Nephron (organoid): ENCODE measurements around the gene HBD.
A peak's percentile ranks its signal among the peaks of the same experiment; 100 is the strongest.

Experiments used
- H3K27ac Mint-ChIP-seq, 3 experiments: 2 replicates each; pipeline ENCODE4 v1.8.0; 2020; ENCODE audit warnings: mixed read lengths in 3 of 3, mild to moderate bottlenecking in 2 of 3, moderate library complexity in 1 of 3
- H3K27me3 Mint-ChIP-seq: 2 replicates; pipeline ENCODE4 v1.8.0; 2021; ENCODE audit warnings: low read depth, mild to moderate bottlenecking, moderate library complexity, mixed read lengths
- H3K36me3 Mint-ChIP-seq: 2 replicates; pipeline ENCODE4 v1.8.0; 2020; ENCODE audit warnings: low read depth, mixed read lengths
- H3K4me1 Mint-ChIP-seq: 2 replicates; pipeline ENCODE4 v1.8.0; 2020; ENCODE audit warnings: mixed read lengths
- H3K4me3 Mint-ChIP-seq, 3 experiments: 2 replicates each; pipeline ENCODE4 v1.8.0; 2020; ENCODE audit warnings: mild to moderate bottlenecking in 3 of 3, mixed read lengths in 3 of 3, moderate library complexity in 2 of 3
- H3K9me3 Mint-ChIP-seq: 2 replicates; pipeline ENCODE4 v1.8.0; 2020; ENCODE audit warnings: mixed read lengths
- TF ChIP-seq, protein P1 (sequence below), 3 experiments: fragments of 200-600 bp; sonication (generic); IDR thresholded peaks; one replicate each; pipeline ENCODE4 v1.5.0; 2021; ENCODE audit warnings: antibody characterized with exemption in 3 of 3; ENCODE audit not compliant: unreplicated experiment in 3 of 3

Gene HBD

DNA sequence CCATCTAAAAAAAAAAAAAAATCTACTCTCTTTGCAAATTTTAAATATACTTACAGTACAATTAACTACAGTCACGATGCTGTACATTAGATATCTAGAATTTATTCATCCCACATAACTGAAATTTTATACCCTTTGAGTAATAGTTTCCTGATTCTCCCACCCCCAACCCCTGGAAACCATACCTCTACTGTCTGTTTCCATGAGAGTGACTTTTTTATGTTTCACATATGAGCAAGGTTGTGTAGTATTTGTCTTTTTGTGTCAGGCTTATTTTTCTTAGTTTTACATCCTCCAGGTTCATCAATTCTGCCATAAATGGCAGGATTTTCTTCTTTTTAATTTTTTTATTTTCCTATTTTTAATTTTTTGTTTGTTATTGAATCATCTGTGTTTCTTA lies 10.6 kb downstream of the HBD start:
- H3K4me3 Mint-ChIP-seq = no peak overlapping the region
- peaks cover 9% of the 10 kb centered on the region for H3K9me3 Mint-ChIP-seq
- TF ChIP-seq, protein P1, sequence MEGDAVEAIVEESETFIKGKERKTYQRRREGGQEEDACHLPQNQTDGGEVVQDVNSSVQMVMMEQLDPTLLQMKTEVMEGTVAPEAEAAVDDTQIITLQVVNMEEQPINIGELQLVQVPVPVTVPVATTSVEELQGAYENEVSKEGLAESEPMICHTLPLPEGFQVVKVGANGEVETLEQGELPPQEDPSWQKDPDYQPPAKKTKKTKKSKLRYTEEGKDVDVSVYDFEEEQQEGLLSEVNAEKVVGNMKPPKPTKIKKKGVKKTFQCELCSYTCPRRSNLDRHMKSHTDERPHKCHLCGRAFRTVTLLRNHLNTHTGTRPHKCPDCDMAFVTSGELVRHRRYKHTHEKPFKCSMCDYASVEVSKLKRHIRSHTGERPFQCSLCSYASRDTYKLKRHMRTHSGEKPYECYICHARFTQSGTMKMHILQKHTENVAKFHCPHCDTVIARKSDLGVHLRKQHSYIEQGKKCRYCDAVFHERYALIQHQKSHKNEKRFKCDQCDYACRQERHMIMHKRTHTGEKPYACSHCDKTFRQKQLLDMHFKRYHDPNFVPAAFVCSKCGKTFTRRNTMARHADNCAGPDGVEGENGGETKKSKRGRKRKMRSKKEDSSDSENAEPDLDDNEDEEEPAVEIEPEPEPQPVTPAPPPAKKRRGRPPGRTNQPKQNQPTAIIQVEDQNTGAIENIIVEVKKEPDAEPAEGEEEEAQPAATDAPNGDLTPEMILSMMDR (IDR thresholded peaks at IDR 0.05; ENCODE audit: unreplicated experiment in 3 of 3) = no peak
- H3K27ac Mint-ChIP-seq = no peak overlapping the region
- peaks cover 3% of the 10 kb centered on the region for H3K27me3 Mint-ChIP-seq
- no peaks in the 10 kb centered on the region for H3K4me1 Mint-ChIP-seq
- no peaks in the 10 kb centered on the region for H3K36me3 Mint-ChIP-seq

DNA sequence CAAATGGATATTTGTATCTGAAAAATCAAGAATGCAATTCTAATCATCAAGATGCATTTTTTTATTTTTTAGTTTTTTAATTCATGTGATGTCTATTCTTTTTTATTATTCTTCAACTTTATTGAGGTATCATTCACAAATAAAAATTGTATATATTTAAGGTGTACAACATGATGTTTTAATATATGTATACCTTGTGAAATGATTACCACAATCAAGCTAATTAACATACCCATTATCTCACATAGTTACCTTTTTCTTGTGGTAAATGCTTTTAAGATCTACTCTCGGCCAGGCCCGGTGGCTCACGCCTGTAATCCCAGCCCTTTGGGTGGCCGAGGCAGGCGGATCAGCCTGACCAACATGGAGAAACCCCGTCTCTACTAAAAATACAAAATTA lies 11.1 kb downstream of the HBD start:
- Mint-ChIP-seq H3K4me3 (no peak overlapping the region), H3K27ac (no peak overlapping the region), H3K4me1 (no peaks in the 10 kb centered on the region), H3K27me3 (peaks cover 3% of the 10 kb centered on the region), H3K9me3 (peaks cover 11% of the 10 kb centered on the region), H3K36me3 (no peaks in the 10 kb centered on the region)
- TF ChIP-seq, protein P1 (IDR thresholded peaks at IDR 0.05; ENCODE audit: unreplicated experiment in 3 of 3) = no peak

DNA sequence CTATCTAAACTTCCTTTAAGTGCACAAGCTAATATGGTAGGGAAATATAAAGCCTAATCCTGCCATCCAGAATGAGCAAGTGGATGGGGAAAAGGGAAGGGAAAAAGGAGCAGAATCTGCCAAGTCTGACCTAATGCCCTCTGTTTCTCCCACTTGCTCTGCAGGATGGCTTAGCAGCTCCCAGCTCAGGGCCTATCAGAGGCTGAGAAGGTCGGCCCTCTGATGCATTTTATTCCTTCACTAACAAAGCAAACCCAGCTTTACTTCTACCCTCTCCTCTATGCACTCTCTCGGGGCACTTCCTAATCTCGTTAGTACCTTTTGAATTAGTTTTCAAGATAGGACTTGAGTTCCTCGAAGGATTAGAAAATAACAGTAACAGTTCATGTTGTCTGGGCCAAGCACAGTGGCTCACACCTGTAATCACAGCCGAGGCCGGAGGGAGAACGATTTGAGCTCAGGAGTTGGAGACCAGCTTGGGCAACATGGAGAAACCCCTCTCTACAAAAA lies 23.9 kb downstream of the HBD start:
- Mint-ChIP-seq H3K9me3 (peaks cover 7% of the 10 kb centered on the region), H3K27ac (no peak overlapping the region), H3K27me3 (peaks cover 5% of the 10 kb centered on the region), H3K4me3 (no peak overlapping the region), H3K4me1 (no peaks in the 10 kb centered on the region), H3K36me3 (no peaks in the 10 kb centered on the region)
- TF ChIP-seq, protein P1 (IDR thresholded peaks at IDR 0.05; ENCODE audit: unreplicated experiment in 3 of 3) = no peak

GRCh38 chr11:5204787-5205186 lies 29.5 kb downstream of the HBD start:
- no peaks in the 10 kb centered on the region for H3K27me3 Mint-ChIP-seq
- no peak overlapping the region for H3K27ac Mint-ChIP-seq
- no peak overlapping the region for H3K4me3 Mint-ChIP-seq
- TF ChIP-seq, protein P1 (IDR thresholded peaks at IDR 0.05; ENCODE audit: unreplicated experiment in 3 of 3) = peak; percentile 29 to 62 (median 43)
- H3K36me3 Mint-ChIP-seq = no peaks in the 10 kb centered on the region
- H3K9me3 Mint-ChIP-seq = no peaks in the 10 kb centered on the region
- no peaks in the 10 kb centered on the region for H3K4me1 Mint-ChIP-seq

DNA sequence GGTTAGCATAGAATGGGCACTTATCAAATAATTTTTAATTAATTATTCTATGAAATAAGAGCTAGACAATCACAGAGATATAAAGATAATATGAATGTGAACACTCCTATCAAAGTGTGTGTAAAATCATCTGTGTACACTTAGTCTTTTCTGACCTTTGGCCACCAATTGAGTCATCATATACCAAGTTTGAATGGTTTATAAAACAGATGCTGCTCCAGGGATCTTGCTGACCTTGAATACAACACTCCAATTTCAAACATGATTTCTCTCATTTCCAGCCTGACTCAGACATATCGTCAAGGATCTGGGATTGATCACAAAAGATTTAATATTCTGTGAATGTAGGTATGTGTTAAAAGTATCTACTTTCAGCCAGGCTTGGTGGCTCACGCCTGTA lies 30.9 kb downstream of the HBD start:
- Mint-ChIP-seq H3K9me3 (no peaks in the 10 kb centered on the region), H3K27ac (no peak overlapping the region), H3K4me3 (no peak overlapping the region), H3K27me3 (no peaks in the 10 kb centered on the region), H3K4me1 (no peaks in the 10 kb centered on the region), H3K36me3 (no peaks in the 10 kb centered on the region)
- TF ChIP-seq, protein P1 (IDR thresholded peaks at IDR 0.05; ENCODE audit: unreplicated experiment in 3 of 3) = no peak

DNA sequence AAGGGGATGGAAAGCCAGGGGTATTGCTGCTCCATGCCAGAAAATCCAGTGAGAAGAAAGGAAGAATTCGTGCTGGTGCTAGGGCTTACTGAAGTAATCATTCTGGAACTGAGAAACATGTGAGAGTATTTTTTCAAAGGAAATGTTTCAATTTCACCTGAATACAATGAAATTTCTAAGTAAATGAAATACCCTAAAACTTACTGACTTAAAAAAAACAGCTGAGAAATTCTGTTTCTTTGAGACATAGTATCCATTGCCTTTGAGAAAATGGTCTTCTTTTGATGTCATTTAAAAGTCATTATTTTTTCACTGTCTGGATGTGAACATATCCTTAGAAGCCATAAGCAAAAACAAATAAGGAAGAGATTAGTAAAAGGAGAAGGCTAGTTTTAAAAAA lies 33.7 kb downstream of the HBD start, which contains the start of gene OR51V1:
TSS of gene OR51V1 (minus strand) at position 101 of the 400 bp plus-strand sequence. CDS start at position 101, 0 bp downstream.
- H3K36me3 Mint-ChIP-seq = no peaks in the 10 kb centered on the region
- TF ChIP-seq, protein P1 (IDR thresholded peaks at IDR 0.05; ENCODE audit: unreplicated experiment in 3 of 3) = no peak
- H3K4me3 Mint-ChIP-seq = no peak within 1 kb of the TSS
- H3K9me3 Mint-ChIP-seq = no peaks in the 10 kb centered on the region
- H3K4me1 Mint-ChIP-seq = no peaks in the 10 kb centered on the region
- H3K27ac Mint-ChIP-seq = no peak within 1 kb of the TSS
- no peaks in the 10 kb centered on the region for H3K27me3 Mint-ChIP-seq
